WTC11 (cell line): ENCODE measurements around the gene GSC2. TPM values are rescaled to one million over a fixed set of nuclear protein-coding genes. Genes with fewer than 3 reads are reported as not detected.
A peak's percentile ranks its signal among the peaks of the same experiment; 100 is the strongest.

Experiments
- ATAC-seq: fragments of 200-7000 bp; cut with Tn5 transposase; 2 replicates; pipeline ENCODE4 v1.10.0; 2021; ENCODE audit warnings: mild to moderate bottlenecking, moderate library complexity
- CTCF ChIA-PET: fragments of 300-600 bp; sonication (Branson Sonifier 250); formaldehyde crosslinking; loops from one replicate; lab custom pipeline; 2021; ENCODE audit warnings: antibody characterized with exemption; lab: Charles Lee
- POLR2A ChIA-PET: fragments of 350-600 bp; sonication (Branson Sonifier 250); formaldehyde crosslinking; loops from one replicate; lab custom pipeline; 2021; ENCODE audit warnings: antibody characterized with exemption; lab: Charles Lee
- DNase-seq: peaks from one replicate; pipeline ENCODE4 v3.0.0; 2021; ENCODE audit warnings: low spot score
- H3K27ac Mint-ChIP-seq: 2 replicates; pipeline ENCODE4 v1.8.0; 2021; ENCODE audit warnings: mixed read lengths
- H3K27me3 Mint-ChIP-seq: 2 replicates; pipeline ENCODE4 v1.8.0; 2021; ENCODE audit warnings: low read depth, mild to moderate bottlenecking, moderate library complexity, mixed read lengths
- H3K36me3 Mint-ChIP-seq: 2 replicates; pipeline ENCODE4 v1.8.0; 2021; ENCODE audit warnings: mixed read lengths
- H3K4me1 Mint-ChIP-seq: 2 replicates; pipeline ENCODE4 v1.8.0; 2022; ENCODE audit warnings: mixed read lengths
- H3K4me3 Mint-ChIP-seq: 2 replicates; pipeline ENCODE4 v1.8.0; 2021; ENCODE audit warnings: mild to moderate bottlenecking, moderate library complexity, mixed read lengths
- H3K9me3 Mint-ChIP-seq: 2 replicates; pipeline ENCODE4 v1.8.0; 2021; ENCODE audit warnings: mixed read lengths
- AR ChIP-seq: fragments of 250-450 bp; sonication (Bioruptor Pico); IDR thresholded peaks from 2 replicates; pipeline ENCODE4 v1.9.0; 2021; ENCODE audit warnings: mild to moderate bottlenecking
- CDX4 ChIP-seq: fragments of 250-450 bp; sonication (Bioruptor Pico); IDR thresholded peaks from 2 replicates; pipeline ENCODE4 v1.9.0; 2021; ENCODE audit warnings: moderate library complexity, mild to moderate bottlenecking, inconsistent platforms, borderline replicate concordance
- CREM ChIP-seq: sonication (generic); formaldehyde crosslinking; IDR thresholded peaks from 2 replicates; pipeline ENCODE4 v1.8.1; 2022; ENCODE audit warnings: mild to moderate bottlenecking, missing genetic modification reagents, moderate library complexity
- ELF4 ChIP-seq: sonication (generic); formaldehyde crosslinking; IDR thresholded peaks from 2 replicates; pipeline ENCODE4 v1.8.1; 2022; ENCODE audit warnings: low read depth, mild to moderate bottlenecking, moderate library complexity, missing genetic modification reagents
- ERG ChIP-seq: fragments of 250-450 bp; sonication (Bioruptor Pico); IDR thresholded peaks from 2 replicates; pipeline ENCODE4 v1.8.0; 2021; ENCODE audit warnings: mild to moderate bottlenecking
- GRHL2 ChIP-seq: fragments of 250-450 bp; sonication (Bioruptor Pico); IDR thresholded peaks from 2 replicates; pipeline ENCODE4 v1.8.0; 2022; ENCODE audit warnings: mild to moderate bottlenecking, moderate library complexity; ENCODE audit not compliant: insufficient replicate concordance, severe bottlenecking
- HMGA2 ChIP-seq: fragments of 250-450 bp; sonication (Bioruptor Pico); IDR thresholded peaks from 2 replicates; pipeline ENCODE4 v1.4.0; 2021; ENCODE audit warnings: mild to moderate bottlenecking, moderate library complexity
- JAZF1 ChIP-seq: fragments of 250-450 bp; sonication (Bioruptor Pico); IDR thresholded peaks from 2 replicates; pipeline ENCODE4 v1.9.0; 2021; ENCODE audit warnings: moderate library complexity, mild to moderate bottlenecking, inconsistent platforms
- NFE2L1 ChIP-seq: sonication (generic); formaldehyde crosslinking; IDR thresholded peaks from 2 replicates; pipeline ENCODE4 v1.8.1; 2023; ENCODE audit warnings: missing genetic modification reagents
- NFYB ChIP-seq: sonication (generic); formaldehyde crosslinking; conservative IDR thresholded peaks from 2 replicates; pipeline ENCODE4 v1.8.0; 2022; ENCODE audit warnings: low read depth, missing genetic modification reagents
- SMAD4 ChIP-seq: sonication (generic); formaldehyde crosslinking; IDR thresholded peaks from 2 replicates; pipeline ENCODE4 v1.8.0; 2022; ENCODE audit warnings: mild to moderate bottlenecking, missing genetic modification reagents
- SP1 ChIP-seq: sonication (generic); formaldehyde crosslinking; conservative IDR thresholded peaks from 2 replicates; pipeline ENCODE4 v1.8.1; 2022; ENCODE audit warnings: missing genetic modification reagents
- ZBTB21 ChIP-seq: sonication (generic); formaldehyde crosslinking; IDR thresholded peaks from 2 replicates; pipeline ENCODE4 v1.8.1; 2023; ENCODE audit warnings: mild to moderate bottlenecking, missing genetic modification reagents, borderline replicate concordance
- ZBTB43 ChIP-seq: sonication (generic); formaldehyde crosslinking; IDR thresholded peaks from 2 replicates; pipeline ENCODE4 v1.8.1; 2023; ENCODE audit warnings: mild to moderate bottlenecking, missing genetic modification reagents
- ZMAT4 ChIP-seq: fragments of 250-450 bp; sonication (Bioruptor Pico); IDR thresholded peaks from 2 replicates; pipeline ENCODE4 v1.9.0; 2021; ENCODE audit warnings: mild to moderate bottlenecking
- ZNF121 ChIP-seq: sonication (generic); formaldehyde crosslinking; IDR thresholded peaks from 2 replicates; pipeline ENCODE4 v1.8.0; 2023; ENCODE audit warnings: missing genetic modification reagents
- total RNA-seq: library from RNA; stranded (reverse); gene quantifications from 3 replicates; pipeline ENCODE4 v1.2.3, GENCODE V29; 2021
- TF ChIP-seq, protein P1 (sequence below): sonication (generic); formaldehyde crosslinking; IDR thresholded peaks from 2 replicates; pipeline ENCODE4 v1.8.1; 2023; ENCODE audit warnings: mild to moderate bottlenecking, missing genetic modification reagents
- TF ChIP-seq, protein P2 (sequence below): sonication (generic); formaldehyde crosslinking; IDR thresholded peaks from 2 replicates; pipeline ENCODE4 v1.8.1; 2022; ENCODE audit warnings: mild to moderate bottlenecking, moderate library complexity, missing genetic modification reagents

Gene GSC2
- total RNA-seq, 1 experiment from 2014 or later, result 0.68 TPM

GRCh38 chr22:19172213-19173046 is 22.3 kb upstream of the GSC2 start:
- Mint-ChIP-seq H3K27me3 (peaks cover 35% of the 10 kb centered on the region), H3K36me3 (no peaks in the 10 kb centered on the region; the same call in 1 of the 2 replicates), H3K4me3 (peak overlapping the region; percentile 95), H3K27ac (peak overlapping the region; percentile 88), H3K4me1 (peaks cover 60% of the 10 kb centered on the region), H3K9me3 (no peaks in the 10 kb centered on the region)
- DNase-seq (no peak), ATAC-seq (no peak)
- CTCF ChIA-PET, result interaction anchor here (0.8 kb wide), 1 partner anchor 28 kb away, joined by 3 read pairs; the partner anchor contains the start of gene ESS2
- no peak for TF ChIP-seq JAZF1 (CRISPR knock-in tag)
- 0 out of 2 replicates have a peak, but pooled peaks have one; percentile 7 for TF ChIP-seq ZBTB43 (CRISPR knock-in tag)
- POLR2A ChIA-PET, result interaction anchor here (0.9 kb wide), 1 partner anchor 15 kb away, joined by 3 read pairs; no protein-coding TSS in a partner anchor

- ChIA-PET CTCF (interaction anchor here (1.5 to 2.3 kb wide), 3 partner anchors 15 to 25 kb away, joined by 3 to 8 read pairs (median 8); partner anchors contain the start of gene ESS2), POLR2A (no interaction called here)
- ATAC-seq, result no peak
- peak overlapping the region; percentile 95 for H3K4me3 Mint-ChIP-seq
- H3K36me3 Mint-ChIP-seq, result no peaks in the 10 kb centered on the region
- H3K9me3 Mint-ChIP-seq, result no peaks in the 10 kb centered on the region
- H3K27me3 Mint-ChIP-seq, result peaks cover 58% of the 10 kb centered on the region
- no peak overlapping the region for H3K27ac Mint-ChIP-seq
- peaks cover 45% of the 10 kb centered on the region for H3K4me1 Mint-ChIP-seq
- TF ChIP-seq, protein P1, sequence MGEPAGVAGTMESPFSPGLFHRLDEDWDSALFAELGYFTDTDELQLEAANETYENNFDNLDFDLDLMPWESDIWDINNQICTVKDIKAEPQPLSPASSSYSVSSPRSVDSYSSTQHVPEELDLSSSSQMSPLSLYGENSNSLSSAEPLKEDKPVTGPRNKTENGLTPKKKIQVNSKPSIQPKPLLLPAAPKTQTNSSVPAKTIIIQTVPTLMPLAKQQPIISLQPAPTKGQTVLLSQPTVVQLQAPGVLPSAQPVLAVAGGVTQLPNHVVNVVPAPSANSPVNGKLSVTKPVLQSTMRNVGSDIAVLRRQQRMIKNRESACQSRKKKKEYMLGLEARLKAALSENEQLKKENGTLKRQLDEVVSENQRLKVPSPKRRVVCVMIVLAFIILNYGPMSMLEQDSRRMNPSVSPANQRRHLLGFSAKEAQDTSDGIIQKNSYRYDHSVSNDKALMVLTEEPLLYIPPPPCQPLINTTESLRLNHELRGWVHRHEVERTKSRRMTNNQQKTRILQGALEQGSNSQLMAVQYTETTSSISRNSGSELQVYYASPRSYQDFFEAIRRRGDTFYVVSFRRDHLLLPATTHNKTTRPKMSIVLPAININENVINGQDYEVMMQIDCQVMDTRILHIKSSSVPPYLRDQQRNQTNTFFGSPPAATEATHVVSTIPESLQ, result no peak
- TF ChIP-seq CDX4 (CRISPR knock-in tag), result no peak
- TF ChIP-seq, protein P2, sequence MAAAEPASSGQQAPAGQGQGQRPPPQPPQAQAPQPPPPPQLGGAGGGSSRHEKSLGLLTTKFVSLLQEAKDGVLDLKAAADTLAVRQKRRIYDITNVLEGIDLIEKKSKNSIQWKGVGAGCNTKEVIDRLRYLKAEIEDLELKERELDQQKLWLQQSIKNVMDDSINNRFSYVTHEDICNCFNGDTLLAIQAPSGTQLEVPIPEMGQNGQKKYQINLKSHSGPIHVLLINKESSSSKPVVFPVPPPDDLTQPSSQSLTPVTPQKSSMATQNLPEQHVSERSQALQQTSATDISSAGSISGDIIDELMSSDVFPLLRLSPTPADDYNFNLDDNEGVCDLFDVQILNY, result 0 out of 2 replicates have a peak, but pooled peaks have one; percentile 37
- TF ChIP-seq HMGA2 (CRISPR knock-in tag), result no peak
- no peak for TF ChIP-seq SMAD4 (CRISPR knock-in tag)
- TF ChIP-seq CREM (CRISPR knock-in tag), result no peak
- no peak for TF ChIP-seq GRHL2 (CRISPR knock-in tag)
- no peak for TF ChIP-seq ERG (CRISPR knock-in tag)
- TF ChIP-seq, all 79 proteins: peak for 1
- DNase-seq, result no peak
These were observed 19.8 kb upstream of the GSC2 start for GRCh38 chr22:19169947-19170318.

GRCh38 chr22:19169002-19169946 is 19.2 kb upstream of the GSC2 start:
- ATAC-seq (no peak), DNase-seq (no peak)
- no peak overlapping the region for H3K27ac Mint-ChIP-seq
- H3K4me1 Mint-ChIP-seq, result peaks cover 41% of the 10 kb centered on the region
- H3K36me3 Mint-ChIP-seq, result no peaks in the 10 kb centered on the region
- CTCF ChIA-PET, result interaction anchor here (1.0 to 2.3 kb wide), 5 partner anchors 10 to 25 kb away, joined by 3 to 9 read pairs (median 8); partner anchors contain the start of genes ESS2 and SLC25A1
- H3K9me3 Mint-ChIP-seq, result no peaks in the 10 kb centered on the region
- POLR2A ChIA-PET, result no interaction called here
- H3K4me3 Mint-ChIP-seq, result peak overlapping the region; percentile 95
- peaks cover 64% of the 10 kb centered on the region for H3K27me3 Mint-ChIP-seq
- TF ChIP-seq ZNF121 (no peak), ZBTB21 (CRISPR knock-in tag) (no peak), NFYB (CRISPR knock-in tag) (no peak), SP1 (CRISPR knock-in tag) (no peak), NFE2L1 (CRISPR knock-in tag) (no peak), SMAD4 (CRISPR knock-in tag) (no peak), ZMAT4 (CRISPR knock-in tag) (no peak), ELF4 (CRISPR knock-in tag) (no peak), AR (CRISPR knock-in tag) (no peak)
